ENCODE measurements around the gene ANKH.
"Not testable (repeated sequence)": the region's sequence is repeated elsewhere in the genome, so short reads cannot be mapped to it uniquely, and the experiment has no call there.

The ANKH gene

DNA sequence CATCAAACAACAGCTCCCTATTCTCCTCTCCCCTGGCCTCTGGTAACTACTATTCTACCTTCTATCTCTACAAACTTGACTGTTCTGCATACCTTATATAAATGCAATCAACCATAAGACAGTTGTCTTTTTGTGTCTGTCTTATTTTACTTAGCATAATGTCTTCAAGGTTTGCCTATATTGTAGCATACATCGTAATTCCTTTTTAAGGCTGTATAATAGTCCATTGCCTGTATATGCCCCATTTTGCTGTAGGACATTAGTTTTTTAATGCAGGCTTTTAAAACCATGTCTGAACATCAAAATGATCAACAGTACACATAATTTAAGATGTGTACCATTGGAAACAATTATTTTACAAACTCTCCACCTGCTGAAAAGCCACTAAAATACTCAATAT lies 12.4 kb downstream of the ANKH start:
- in situ Hi-C loops (cut with MboI; ENCODE audit: low sequenced_read_pairs): no loop called here

GRCh38 chr5:14855366-14855765 lies 16.2 kb downstream of the ANKH start:
- in situ Hi-C loops (cut with MboI; ENCODE audit: low sequenced_read_pairs): no loop called here

DNA sequence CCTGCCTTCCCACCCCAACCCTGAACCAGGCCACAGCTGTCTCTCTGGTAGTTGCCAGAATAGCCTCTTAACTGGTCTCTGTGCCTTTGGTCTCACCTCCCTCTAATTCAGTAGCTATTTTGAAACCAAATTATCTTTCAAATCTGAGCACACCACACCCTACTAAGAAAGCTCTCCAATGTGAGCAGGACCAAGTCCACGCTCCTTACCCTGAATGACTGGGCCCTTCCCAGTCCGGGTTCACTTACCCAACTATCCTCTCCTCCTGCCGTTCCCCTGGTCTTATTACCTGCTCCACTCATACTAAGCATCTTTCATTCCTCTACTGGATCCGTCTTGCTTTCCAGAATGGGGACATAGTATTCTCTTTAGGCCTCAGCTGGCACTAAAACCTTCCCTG lies 16.8 kb downstream of the ANKH start:
- in situ Hi-C loops (cut with MboI; ENCODE audit: low sequenced_read_pairs): no loop called here

DNA sequence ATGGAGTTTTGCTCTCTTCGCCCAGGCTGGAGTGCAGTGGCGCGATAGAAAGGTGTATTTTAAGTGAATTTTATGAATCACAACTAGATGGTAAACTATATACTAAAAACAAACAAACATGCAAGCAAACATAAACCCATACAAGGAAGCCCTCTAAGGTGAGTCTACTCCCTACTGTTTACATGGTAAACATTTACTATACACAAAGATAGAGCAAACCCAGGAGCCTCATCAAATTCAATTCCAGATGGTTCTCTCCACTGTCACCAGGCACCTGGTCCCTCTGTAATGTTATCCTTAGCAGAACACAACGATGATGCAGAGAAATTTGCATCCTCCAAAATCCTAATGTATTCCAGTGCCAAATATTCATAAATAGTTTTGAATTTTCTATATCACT lies 17.9 kb downstream of the ANKH start:
- in situ Hi-C loops (cut with MboI; ENCODE audit: low sequenced_read_pairs): no loop called here

GRCh38 chr5:14852779-14853178 lies 18.8 kb downstream of the ANKH start:
- in situ Hi-C loops (cut with MboI; ENCODE audit: low sequenced_read_pairs): no loop called here

DNA sequence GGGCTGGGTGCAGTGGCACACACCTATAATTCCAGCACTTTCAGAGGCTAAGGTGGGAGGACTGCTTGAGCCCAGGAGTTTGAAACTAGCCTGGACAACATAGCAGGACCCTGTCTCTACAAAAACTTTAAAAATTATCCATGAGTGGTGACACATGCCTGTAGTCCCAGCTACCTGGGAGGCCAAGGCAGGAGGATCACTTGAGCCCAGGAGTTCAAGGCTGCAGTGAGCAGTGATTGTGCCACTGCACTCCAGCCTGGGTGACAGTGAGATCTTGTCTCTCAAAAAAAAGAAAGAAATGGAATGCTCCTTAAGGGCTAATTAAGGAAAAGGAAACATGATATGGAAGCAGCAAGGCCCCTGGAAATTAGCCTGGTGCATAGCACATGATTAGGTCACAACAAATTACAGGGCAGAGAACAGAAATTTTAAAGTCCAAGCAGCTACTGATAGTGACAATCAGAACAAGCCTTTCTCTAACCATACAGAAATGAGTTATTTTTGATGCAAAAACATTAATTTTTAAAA lies 19.5 kb downstream of the ANKH start:
- in situ Hi-C loops (cut with MboI; ENCODE audit: low sequenced_read_pairs): no loop called here

GRCh38 chr5:14851597-14851996 lies 20.0 kb downstream of the ANKH start:
- in situ Hi-C loops (cut with MboI; ENCODE audit: low sequenced_read_pairs): no loop called here

DNA sequence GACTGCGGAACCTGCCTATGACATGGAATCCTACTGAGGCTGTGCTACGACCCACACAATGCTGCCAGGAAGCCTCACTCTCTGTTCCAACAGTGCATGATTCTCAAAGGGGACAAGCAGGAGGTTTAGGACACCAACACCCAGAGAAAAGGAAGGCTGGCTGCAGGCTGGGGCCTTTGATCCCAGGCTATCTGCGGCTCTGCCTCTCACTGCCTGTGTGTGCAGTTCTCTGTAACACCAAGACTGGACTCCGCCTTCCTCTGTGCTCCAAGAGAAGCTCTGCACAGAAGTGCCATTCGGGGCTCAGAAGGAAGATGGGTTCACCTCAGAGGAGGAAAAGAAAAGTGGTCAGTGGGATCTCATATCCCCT lies 20.5 kb downstream of the ANKH start:
- in situ Hi-C loops (cut with MboI; ENCODE audit: low sequenced_read_pairs): no loop called here

DNA sequence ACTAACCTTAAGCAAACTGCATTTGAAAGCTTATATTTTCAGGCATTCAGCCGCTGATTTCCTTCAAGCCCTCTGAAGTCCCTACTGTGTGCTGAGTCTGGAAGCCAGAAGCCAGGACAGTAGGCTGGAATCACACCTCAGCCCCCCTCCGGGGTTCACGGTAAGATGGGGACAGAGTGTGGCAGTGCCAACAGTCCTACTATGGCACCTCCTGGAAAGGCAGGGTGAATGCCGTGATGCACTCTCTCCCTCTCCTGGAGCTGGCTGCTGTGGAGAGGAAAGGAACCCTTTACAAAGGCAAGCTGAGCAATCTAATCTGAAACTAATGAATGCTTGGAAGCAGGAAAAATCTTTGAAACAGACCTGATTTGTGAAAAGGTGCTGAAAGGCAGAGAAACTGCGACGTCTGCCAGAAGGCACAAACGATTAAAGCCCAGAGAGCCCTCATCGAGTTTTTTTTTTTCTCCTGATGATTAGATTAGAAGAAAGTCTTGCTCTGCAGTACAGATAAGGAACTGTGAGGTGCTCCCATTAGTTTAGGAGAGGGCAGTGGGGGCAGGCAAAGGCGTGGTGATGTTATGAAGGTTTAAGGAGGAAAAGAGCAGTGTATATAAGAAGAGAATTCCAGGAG lies 21.0 kb downstream of the ANKH start:
- in situ Hi-C loops (cut with MboI; ENCODE audit: low sequenced_read_pairs): no loop called here

- in situ Hi-C loops (cut with MboI; ENCODE audit: low sequenced_read_pairs): no loop called here
Measured at GRCh38 chr5:14849516-14850294, 21.9 kb downstream of the ANKH start.

DNA sequence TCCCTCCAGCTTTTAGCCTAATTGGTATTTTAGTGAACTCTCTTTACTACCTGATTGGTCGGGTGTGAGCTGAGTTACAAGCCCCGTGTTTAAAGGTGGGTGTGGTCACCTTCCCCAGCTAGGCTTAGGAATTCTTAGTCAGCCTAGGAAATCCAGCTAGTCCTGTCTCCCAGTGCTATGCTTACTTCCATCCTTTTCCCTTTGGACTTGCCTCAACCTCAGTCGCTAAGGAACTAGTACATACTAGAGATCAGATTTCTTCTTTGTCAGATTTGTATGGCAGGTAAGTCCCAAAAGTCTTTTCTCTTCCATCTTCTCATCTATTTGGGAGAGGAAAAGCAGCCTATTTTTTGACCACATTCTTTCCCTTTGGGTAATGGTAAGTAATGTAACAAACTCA lies 22.6 kb downstream of the ANKH start:
- in situ Hi-C loops (cut with MboI; ENCODE audit: low sequenced_read_pairs): not testable (repeated sequence)

DNA sequence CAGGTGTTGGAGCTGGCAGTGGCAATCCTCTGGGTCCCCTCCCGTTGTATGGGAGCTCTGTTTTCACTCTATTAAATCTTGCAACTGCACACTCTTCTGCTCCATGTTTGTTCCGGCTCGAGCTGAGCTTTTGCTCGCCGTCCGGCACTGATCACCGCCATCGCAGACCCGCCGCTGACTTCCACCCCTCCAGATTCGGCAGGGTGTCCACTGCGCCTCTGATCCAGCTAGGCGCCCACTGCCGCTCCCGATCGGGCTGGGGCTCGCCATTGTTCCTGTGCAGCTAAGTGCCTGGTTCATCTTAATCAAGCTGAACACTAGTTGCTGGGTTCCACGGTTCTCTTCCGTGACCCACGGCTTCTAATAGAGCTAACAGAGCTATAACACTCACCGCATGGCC lies 23.2 kb downstream of the ANKH start:
- in situ Hi-C loops (cut with MboI; ENCODE audit: low sequenced_read_pairs): no loop called here

- in situ Hi-C loops (cut with MboI; ENCODE audit: low sequenced_read_pairs): no loop called here
Measured at GRCh38 chr5:14847471-14847870, 24.1 kb downstream of the ANKH start.

- in situ Hi-C loops (cut with MboI; ENCODE audit: low sequenced_read_pairs): no loop called here
Measured at GRCh38 chr5:14842117-14842516, 29.5 kb downstream of the ANKH start.

GRCh38 chr5:14840624-14841023 lies 31.0 kb downstream of the ANKH start:
- in situ Hi-C loops (cut with MboI; ENCODE audit: low sequenced_read_pairs): no loop called here

DNA sequence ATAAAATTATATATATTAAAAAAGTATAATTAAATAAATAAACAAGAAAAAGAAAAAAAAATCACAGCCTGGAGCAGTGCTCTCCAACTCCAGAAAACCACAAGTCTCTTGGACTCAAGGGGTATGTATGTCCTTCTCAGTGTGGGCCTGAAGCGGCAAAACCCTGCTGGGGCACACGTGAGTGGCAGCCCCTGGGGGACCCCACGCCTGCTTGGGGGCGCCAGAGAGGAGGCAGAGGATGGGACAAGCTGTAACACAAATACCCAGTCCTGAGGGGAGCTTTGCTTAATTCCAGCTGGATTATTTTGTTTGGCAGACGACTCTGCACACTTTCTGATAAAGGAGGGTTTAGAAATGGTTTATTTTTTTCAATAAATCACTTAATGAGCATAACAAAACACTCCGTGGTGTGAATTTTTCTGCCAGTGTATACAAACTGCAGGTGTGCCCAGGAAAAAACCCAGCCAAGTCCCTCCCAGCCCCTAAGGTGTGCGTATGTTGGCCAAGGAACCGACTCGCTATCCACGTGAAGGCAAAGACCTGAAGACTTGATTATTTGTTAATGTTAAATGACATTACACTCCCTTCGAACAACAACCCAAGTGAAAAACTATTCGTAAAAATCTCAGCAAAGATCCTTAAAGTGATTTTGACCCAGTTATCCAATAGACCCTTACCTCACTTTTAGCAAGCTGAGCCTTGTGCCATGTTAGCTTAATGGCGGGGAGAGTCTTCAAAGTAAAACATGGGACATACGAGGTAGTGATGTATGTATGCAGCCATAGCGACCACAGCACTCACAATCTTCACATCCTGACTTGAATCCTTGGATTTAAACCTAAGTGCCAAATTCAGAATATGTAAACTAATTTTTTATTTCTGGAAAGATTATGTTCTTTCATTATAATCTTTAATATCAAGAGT lies 32.9 kb downstream of the ANKH start:
- in situ Hi-C loops (cut with MboI; ENCODE audit: low sequenced_read_pairs): no loop called here

DNA sequence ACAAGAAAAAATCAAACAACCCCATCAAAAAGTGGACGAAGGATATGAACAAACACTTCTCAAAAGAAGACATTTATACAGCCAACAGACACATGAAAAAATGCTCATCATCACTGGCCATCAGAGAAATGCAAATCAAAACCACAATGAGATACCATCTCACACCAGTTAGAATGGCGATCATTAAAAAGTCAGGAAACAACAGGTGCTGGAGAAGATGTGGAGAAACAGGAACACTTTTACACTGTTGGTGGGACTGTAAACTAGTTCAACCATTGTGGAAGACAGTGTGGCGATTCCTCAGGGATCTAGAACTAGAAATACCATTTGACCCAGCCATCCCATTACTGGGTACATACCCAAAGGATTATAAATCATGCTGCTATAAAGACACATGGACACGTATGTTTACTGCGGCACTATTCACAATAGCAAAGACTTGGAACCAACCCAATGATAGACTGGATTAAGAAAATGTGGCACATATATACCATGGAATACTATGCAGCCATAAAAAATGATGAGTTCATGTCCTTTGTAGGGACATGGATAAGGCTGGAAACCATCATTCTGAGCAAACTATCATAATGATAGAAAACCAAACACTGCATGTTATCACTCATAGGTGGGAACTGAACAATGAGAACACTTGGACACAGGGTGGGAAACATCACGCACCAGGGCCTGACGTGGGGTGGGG lies 34.0 kb downstream of the ANKH start:
- in situ Hi-C loops (cut with MboI; ENCODE audit: low sequenced_read_pairs): not testable (repeated sequence)

- in situ Hi-C loops (cut with MboI; ENCODE audit: low sequenced_read_pairs): no loop called here
Measured at GRCh38 chr5:14834584-14835550, 36.7 kb downstream of the ANKH start.

DNA sequence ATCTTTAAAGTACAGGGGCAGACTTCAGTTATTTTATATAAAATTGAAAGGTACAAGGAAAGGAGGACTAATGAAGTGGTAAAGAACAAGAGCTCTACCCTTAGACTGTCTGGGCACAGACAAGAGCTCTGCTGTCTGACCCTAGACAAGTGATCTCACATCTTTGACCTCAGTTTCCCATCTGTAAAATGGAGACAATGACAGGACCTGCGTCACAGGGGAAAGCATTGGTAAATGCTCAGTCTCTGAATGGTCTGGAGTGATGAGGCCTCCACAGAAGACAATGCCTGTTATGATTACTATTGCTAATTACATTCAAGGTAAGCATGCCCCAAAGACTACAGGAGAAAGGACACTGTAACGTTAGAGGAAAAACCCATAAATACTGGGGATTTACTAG lies 37.5 kb downstream of the ANKH start:
- in situ Hi-C loops (cut with MboI; ENCODE audit: low sequenced_read_pairs): no loop called here

- in situ Hi-C loops (cut with MboI; ENCODE audit: low sequenced_read_pairs): no loop called here
Measured at GRCh38 chr5:14831006-14831338, 40.6 kb downstream of the ANKH start.

All from hTERT RPE-1 (cell line).